GM18498 (cell line): Measurements from ENCODE around the gene LASP1NB.
"Not testable (repeated sequence)": the region's sequence is repeated elsewhere in the genome, so short reads cannot be mapped to it uniquely, and the experiment has no call there.

Source experiments
- ATAC-seq: cut with Tn5 transposase; IDR thresholded peaks from one replicate; pipeline ENCODE4 v1.9.1; 2021; ENCODE audit warnings: mild to moderate bottlenecking, moderate library complexity; ENCODE audit not compliant: unreplicated experiment

LASP1NB gene

DNA sequence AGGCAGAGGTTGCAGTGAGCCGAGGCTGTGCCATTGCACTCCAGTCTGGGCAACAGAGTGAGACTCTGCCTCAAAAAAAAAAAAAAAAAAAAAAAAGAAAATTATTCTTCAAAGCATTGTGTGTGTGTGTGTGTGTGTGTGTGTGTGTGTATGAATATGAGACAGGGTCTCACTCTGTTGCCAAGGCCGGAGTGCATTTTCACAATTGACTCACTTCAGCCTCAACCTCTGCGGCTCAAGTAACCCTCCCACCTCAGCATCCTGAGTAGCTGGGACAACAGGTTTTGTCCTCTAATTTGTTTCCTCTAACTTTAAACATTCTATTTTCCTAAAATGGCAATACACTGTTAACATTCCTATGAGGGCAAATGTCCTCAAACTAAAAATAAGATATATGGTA lies 34.1 kb downstream of the LASP1NB start:
- ATAC-seq, result no peak

DNA sequence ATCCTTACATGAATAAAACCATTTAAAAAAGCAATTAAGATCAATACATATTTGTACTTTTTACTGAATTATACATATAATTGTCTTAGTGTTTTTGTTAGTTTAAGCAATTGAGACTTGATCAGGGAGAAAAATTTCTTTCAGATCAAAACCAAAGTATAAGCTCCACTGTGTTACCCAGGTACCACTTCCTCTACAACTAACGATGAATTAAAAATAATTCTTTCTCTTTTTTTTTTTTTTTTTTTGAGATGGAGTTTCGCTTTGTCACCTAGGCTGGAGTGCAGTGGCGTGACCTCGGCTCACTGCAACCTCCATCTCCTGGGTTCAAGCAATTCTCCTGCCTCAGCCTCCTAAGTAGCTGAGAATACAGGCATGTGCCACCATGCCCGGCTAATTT lies 35.0 kb downstream of the LASP1NB start:
- ATAC-seq, result no peak

DNA sequence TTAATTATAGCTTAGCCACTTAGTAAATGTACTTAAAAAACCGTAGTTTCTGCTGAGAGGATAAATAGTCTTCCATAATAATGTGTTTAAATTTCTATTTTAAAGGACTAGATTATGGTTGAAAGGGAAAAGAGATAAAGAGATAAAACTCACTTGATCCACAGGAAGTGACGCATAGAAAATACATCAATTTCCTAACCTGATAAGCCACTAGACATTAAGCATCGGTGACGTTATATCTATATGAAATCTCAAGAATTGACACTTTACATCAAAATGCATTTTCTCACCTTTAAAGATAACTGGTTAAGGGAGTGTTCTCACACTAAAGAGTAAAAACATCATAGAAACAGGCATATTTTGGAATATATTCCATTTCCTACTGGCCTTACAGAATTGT lies 36.0 kb downstream of the LASP1NB start:
- no peak for ATAC-seq

DNA sequence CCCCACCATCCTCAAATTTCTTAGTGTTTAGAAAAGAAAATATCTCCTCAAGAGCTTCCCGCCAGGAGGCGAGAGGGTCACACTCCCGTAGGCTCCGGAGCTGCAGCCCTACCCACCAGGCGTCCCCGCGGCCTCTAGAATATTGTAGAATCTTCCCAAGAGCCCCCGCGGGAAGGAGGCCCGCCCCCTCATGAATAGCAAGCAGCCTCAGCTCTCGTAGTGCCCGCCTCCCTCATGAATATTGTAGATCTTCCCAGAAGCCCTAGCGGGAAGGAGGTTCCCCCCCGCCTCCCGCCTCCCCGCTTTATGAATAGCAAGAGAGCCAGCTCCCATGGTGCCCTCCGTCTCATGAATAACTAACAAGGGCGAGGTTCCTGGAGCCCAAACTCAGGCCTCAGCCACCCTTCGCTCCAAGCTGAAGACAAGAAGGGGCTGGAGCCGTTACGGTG lies 41.9 kb downstream of the LASP1NB start, which contains the start of gene FBXO47:
TSS of gene FBXO47 (minus strand) at position 114 of the 449 bp plus-strand sequence. CDS start 4,378 bp downstream, outside the sequence.
- ATAC-seq, result no peak

DNA sequence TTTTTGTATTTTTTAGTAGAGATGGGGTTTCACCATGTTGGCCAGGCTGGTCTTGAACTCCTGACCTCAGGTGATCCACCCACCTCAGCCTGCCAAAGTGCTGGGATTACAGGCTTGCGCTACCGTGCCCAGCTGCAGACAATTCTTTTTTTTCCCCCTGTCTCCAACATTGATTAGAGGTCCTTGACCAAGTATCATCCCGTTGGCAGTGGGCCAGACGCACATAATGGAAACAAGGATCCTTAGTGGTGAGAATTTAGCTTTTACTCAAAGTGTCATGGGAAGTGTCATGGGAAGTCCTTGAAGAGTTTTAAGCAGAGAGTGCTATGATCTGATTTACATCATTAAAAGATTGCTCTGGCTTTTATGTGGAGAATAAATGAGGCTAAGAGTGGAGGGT lies 43.9 kb downstream of the LASP1NB start:
- no peak for ATAC-seq

DNA sequence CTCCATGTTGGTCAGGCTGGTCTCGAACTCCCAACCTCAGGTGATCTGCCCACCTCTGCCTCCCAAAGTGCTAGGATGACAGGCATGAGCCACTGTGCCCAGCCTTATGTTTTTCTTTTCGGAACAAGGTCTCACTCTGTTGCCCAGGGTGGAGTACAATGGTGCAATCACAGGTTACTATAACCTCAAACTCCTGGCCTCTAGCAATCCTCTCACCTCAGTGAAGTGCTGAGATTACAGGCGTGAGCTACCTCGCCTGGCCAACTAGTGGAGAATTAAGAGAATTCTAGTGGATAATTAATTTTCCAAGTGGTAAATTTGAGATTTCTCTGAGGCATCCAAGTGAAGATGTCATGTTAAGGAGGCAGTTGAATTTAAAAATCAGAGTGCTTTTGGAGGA lies 44.7 kb downstream of the LASP1NB start:
- ATAC-seq, result no peak

DNA sequence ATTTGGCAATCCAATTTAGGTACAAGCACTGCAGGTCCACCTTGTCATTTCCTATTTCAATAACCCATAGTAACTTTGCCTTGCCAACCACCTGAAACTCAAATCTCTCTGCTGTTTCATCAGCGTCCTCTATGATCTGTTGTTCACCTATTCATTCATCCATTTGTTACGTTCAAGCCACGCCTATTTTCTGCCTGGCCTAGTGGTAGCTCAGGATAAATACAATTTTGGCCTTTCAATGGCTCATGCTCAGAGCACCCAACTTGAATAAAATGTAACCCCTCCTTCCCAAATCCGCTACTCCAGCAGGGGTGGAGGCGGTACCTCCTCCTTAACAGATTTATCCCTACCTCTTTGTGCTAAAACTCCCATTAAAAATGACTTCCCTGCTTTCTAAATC lies 45.4 kb downstream of the LASP1NB start:
- ATAC-seq, result no peak

DNA sequence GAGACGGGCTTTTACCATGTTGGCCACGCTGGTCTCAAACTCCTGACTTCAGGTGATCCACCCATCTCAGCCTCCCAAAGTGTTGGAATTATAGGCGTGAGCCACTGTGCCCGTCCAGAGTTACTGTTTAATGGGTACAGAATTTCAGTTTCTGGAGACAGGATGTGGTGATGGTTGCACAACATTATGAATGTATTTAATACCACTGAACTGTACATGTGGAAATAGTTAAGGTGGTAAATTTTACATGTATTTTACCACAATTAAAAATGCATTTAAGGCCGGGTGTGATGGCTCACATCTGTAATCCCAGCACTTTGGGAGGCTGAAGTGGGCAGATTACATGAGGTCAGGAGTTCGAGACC lies 50.8 kb downstream of the LASP1NB start:
- ATAC-seq, result not testable (repeated sequence)

DNA sequence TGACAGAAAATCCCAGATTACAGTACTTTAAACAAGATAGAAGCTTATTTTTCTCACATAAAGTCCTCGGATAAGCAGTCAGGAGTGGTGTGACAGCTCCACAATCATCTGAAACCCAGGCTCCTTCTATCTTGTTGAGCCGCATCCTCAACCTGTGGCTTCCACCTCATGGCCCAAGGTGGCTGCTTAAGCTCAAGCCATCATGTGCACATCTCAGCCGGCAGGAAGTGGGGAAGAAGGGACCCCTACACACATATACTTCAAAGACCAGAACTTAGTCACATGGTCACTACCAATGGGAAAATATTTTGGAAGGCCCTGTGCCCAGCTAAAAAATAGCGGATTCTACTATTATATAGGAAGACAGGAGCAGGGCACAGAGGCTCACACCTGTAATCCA lies 52.8 kb downstream of the LASP1NB start:
- ATAC-seq, result no peak
